ENCODE results near the gene PTPRM. TPM values are rescaled to one million over a fixed set of nuclear protein-coding genes. Genes with fewer than 3 reads are reported as not detected.

PTPRM gene
- total and polyA plus RNA-seq, 2 of the 8 experiments (the other 6 are each of a cell fraction or from before 2014, with no cell fraction given), result 4.1 to 7.0 TPM

DNA sequence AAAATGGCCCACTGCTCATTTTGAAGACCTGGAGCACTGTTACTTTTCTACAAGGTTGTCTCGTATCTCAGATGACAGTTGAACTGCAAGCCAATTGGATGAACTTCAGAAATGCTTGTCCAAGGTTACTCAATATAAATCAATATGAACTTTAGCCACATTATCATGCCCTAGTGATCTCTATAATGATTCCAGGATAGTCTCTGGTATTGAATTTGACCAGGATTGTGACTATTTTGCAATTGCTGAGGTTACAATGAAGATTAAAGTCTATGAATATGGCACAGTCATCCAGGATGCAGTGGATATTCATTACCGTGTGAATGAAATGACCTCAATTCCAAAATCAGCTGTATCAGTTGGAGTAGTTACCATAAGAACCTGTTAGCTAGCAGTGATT, 846.1 kb downstream of the PTPRM start (continued):
- TF ChIP-seq TCF12 (IDR thresholded peaks at IDR 0.05; ENCODE audit: low read depth, low read length) (no peak), SAP30 (IDR thresholded peaks at IDR 0.05; ENCODE audit: insufficient read depth, insufficient replicate concordance, low read length) (no peak), POLR2A (IDR thresholded peaks at IDR 0.05; ENCODE audit: control extremely low read depth in 1 of 2, low read depth in 2 of 2, low read length in 2 of 2) (no peak), CREB1 (IDR thresholded peaks at IDR 0.05) (no peak), POLR2AphosphoS5 (IDR thresholded peaks at IDR 0.05; ENCODE audit: low read depth, low read length) (no peak), RBBP5 (IDR thresholded peaks at IDR 0.05; ENCODE audit: borderline replicate concordance, low read depth, low read length) (no peak), RAD21 (IDR thresholded peaks at IDR 0.05 in 1 of 2, conservative IDR thresholded peaks at IDR 0.05 in 1 of 2; ENCODE audit: low read depth in 2 of 2, low read length in 2 of 2) (no peak), BRCA1 (IDR thresholded peaks at IDR 0.05; ENCODE audit: low read depth, low read length) (no peak), EZH2 (IDR thresholded peaks at IDR 0.05; ENCODE audit: low read depth, low read length, severe bottlenecking) (no peak)
